Activated CD4-positive, alpha-beta T cell treated with anti-CD3 and anti-CD28 coated beads, Interleukin-2, amount 50 U/mL, for 4 hours (primary cell): ENCODE data around the gene FBXL13.
"Not testable (repeated sequence)": the region's sequence is repeated elsewhere in the genome, so short reads cannot be mapped to it uniquely, and the experiment has no call there.

ENCODE experiments used
- DNase-seq, 2 experiments: peaks; one replicate each; pipeline ENCODE4 v3.0.0-alpha.2; 2020

The FBXL13 gene

GRCh38 chr7:102931757-102932156 is 142.8 kb downstream of the FBXL13 start:
- no peak for DNase-seq

- no peak for DNase-seq
Measured at GRCh38 chr7:102927312-102927933, 147.2 kb downstream of the FBXL13 start.

- no peak for DNase-seq
Measured at GRCh38 chr7:102926783-102927140, 147.8 kb downstream of the FBXL13 start.

- no peak for DNase-seq
Measured at GRCh38 chr7:102925976-102926782, 148.4 kb downstream of the FBXL13 start.

- no peak for DNase-seq
Measured at GRCh38 chr7:102918845-102919244, 155.8 kb downstream of the FBXL13 start.

GRCh38 chr7:102917436-102918353 is 156.9 kb downstream of the FBXL13 start:
- no peak for DNase-seq

GRCh38 chr7:102916881-102917280 is 157.7 kb downstream of the FBXL13 start:
- DNase-seq, result no peak

- no peak for DNase-seq
Measured at GRCh38 chr7:102916426-102916825, 158.2 kb downstream of the FBXL13 start.

GRCh38 chr7:102914585-102914984 is 160.0 kb downstream of the FBXL13 start:
- no peak for DNase-seq

- DNase-seq, result no peak
Measured at GRCh38 chr7:102913826-102914225, 160.8 kb downstream of the FBXL13 start.

- DNase-seq, result no peak
Measured at GRCh38 chr7:102912742-102913141, 161.9 kb downstream of the FBXL13 start, which contains the start of gene LRRC17. Gene LRRC17 (plus strand): TSS chr7:102913000. CDS start chr7:102933914, 20,914 bp downstream.

- no peak for DNase-seq
Measured at GRCh38 chr7:102908676-102909075, 165.9 kb downstream of the FBXL13 start.

GRCh38 chr7:102903576-102903975 is 171.0 kb downstream of the FBXL13 start:
- not testable (repeated sequence) for DNase-seq

- not testable (repeated sequence) for DNase-seq
Measured at GRCh38 chr7:102902052-102902451, 172.5 kb downstream of the FBXL13 start.

GRCh38 chr7:102898532-102898859 is 176.1 kb downstream of the FBXL13 start:
- no peak for DNase-seq

GRCh38 chr7:102897856-102898531 is 176.6 kb downstream of the FBXL13 start:
- DNase-seq, result no peak

- no peak for DNase-seq
Measured at GRCh38 chr7:102897211-102897631, 177.4 kb downstream of the FBXL13 start.

GRCh38 chr7:102896585-102896984 is 178.0 kb downstream of the FBXL13 start:
- no peak for DNase-seq

GRCh38 chr7:102895602-102896001 is 179.0 kb downstream of the FBXL13 start:
- no peak for DNase-seq

GRCh38 chr7:102892631-102893278 is 181.8 kb downstream of the FBXL13 start:
- DNase-seq, result no peak

- DNase-seq, result no peak
Measured at GRCh38 chr7:102891693-102892261, 182.8 kb downstream of the FBXL13 start.
